H7 (cell line): ENCODE data around the gene GFER. TPM values are rescaled to one million over a fixed set of nuclear protein-coding genes. Genes with fewer than 3 reads are reported as not detected.

ENCODE experiments used
- DNase-seq: peaks from one replicate; pipeline ENCODE4 v3.0.0; 2012
- H3K27me3 ChIP-seq: 2 replicates; pipeline ENCODE4 v1.6.0; 2011; ENCODE audit warnings: mild to moderate bottlenecking, low read length; ENCODE audit not compliant: control insufficient read depth, insufficient read depth
- H3K36me3 ChIP-seq: replicated peaks from 2 replicates; pipeline ENCODE4 v1.5.1; 2011; ENCODE audit warnings: low read length; ENCODE audit not compliant: control insufficient read depth, insufficient read depth
- H3K4me3 ChIP-seq: 2 replicates; pipeline ENCODE4 v1.5.1; 2011; ENCODE audit warnings: low read depth, mild to moderate bottlenecking, control low read depth, low read length, moderate library complexity; ENCODE audit not compliant: insufficient read depth
- total RNA-seq: library from RNA; depleted of rRNA; stranded (reverse); fragments of >200 nt; shearing (Covaris generic); gene quantifications from 2 replicates; pipeline ENCODE4 v1.2.3, GENCODE V29; 2014

The GFER gene
- total RNA-seq, 1 experiment from 2014 or later, result 75.1 TPM

DNA sequence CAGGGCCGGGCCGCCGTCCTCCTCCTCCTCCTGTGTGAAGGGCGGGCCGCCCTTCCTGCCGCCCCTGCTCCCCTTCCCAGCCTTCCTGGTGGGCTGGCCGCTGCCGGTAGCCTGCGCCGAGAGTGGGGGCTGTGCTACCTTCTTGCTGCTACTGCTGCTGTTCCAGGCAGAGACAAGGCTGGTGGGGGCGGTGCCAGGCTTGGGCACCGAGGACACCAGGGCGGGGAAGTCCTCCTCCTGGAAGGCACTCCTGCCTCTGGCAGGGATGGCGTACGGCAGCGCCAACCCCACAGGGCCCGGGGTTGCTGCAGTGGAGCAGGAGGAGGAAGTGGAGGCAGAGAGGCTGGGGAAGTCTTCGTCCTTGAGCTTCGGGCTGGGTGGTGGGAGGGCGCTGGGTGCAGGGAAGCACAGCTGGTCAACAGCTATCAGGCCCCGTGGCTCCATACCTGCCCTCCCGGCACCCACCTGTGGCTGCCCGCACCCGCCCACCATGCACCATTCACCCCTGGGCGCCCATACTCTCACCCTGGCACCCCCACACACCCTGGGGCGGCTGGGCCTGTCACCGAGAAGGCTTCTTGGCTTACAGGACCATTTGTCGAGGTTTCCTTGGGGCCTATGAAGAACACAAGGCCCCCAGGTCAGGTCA, 16.0 kb downstream of the GFER start:
- no peak overlapping the region for H3K4me3 ChIP-seq
- no peak for DNase-seq
- peaks cover 23% of the 10 kb centered on the region for H3K36me3 ChIP-seq
- no peaks in the 10 kb centered on the region for H3K27me3 ChIP-seq

DNA sequence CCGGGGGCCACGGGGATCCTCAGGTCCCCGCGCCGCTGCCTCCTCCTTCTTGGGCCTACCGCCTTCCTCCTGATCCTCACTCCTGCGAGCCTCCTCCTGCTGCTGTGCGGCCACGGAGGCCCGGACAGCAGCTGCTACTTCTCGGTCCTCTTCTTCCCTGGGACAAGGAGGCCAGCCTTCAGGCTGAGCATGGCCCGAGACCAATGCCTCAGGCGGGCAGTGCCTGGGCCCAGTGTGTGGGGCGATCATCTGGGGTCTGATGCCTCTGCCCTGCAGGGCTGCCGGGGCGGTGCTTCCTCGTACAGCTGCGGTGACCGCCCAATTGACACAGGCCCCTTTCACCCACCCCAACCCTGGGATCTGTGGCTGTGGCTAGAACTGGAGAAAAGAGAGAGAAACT, 17.0 kb downstream of the GFER start:
- H3K36me3 ChIP-seq, result peaks cover 21% of the 10 kb centered on the region
- H3K27me3 ChIP-seq, result no peaks in the 10 kb centered on the region
- H3K4me3 ChIP-seq, result no peak overlapping the region
- DNase-seq, result no peak

DNA sequence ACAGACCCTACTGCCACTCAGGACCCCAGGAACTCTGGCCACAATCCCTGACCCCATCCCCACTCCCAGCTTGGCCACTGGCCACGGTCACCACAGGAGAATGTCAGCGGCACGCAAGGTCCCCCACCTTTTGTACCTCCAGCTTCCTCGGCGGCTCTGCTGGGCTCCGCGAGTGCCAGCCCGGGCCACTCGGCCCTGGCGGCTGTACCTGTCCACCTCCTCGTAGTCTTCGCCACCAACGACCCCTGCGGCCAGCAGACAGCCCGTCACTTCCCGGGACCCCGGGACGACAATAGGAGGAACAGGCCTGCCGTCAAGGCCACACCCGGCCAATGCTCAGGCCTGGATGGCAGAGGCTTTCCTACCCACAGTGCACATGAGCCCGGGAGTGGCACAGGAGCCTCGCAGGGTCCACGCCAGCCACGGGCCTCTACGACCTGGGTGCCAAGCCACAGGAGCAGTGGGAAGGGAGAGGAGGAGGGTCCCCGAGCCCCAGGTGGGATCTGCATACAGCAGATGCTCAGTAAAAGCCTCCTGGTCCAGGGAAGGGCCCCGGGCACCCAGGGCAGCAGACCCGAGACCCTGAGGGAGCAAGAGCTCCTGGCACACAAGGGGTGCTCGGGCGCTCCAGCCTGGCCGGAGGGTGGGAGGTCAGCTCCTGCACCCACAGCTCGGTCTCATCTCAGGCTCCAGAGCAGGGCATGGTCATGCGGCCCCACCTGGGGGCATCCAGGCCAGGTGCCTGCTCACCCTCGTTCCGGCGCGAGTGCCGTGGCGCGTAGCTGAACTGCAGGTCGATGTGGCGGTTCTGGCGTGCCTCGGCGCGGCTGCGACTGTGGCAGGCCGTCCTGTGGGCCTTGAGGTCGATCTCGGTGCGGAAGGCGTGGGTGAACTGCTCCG, 17.7 kb downstream of the GFER start:
- Histone ChIP-seq H3K4me3 (no peak overlapping the region), H3K27me3 (no peaks in the 10 kb centered on the region), H3K36me3 (peaks cover 21% of the 10 kb centered on the region)
- DNase-seq, result no peak

DNA sequence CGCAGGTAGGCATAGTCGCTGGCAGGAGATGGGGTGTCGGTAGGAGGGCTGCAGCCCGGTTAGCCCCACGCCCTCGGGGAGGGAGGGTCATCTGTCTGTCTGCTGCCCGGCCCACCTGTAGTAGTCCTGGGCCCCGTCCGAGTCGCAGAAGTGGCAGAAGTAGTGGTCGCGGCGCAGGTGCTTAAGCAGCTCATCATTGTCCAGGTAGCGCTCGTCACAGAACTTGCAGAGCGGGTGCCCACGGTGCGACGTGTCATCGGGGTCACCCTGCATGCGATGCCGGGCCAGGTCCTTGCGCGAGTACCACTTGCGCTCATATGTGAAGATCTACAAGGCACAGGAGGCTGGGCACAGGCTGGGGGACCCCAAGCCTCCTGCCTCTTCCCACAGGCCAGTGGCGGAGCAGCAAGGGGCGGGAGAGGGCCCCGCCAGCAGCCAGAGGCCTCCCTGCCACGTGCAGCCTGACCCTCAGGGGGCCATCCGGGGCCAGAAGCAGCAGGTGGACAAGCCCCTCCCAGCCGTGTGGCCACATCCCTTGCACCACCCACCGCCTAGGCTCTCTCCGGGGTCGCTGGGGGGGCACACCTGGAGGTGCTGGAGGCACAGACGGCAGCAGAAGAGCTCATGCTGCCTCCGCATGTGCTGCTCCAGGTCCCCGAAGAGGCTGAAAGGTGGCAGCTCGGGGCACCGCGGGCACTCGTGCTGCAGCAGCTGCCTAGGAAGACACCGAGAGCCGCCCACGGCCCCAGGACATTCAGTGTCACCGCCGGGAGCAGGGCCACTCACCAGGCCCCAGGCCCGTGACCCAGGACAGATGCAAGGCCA, 18.6 kb downstream of the GFER start:
- no peak for DNase-seq
- H3K4me3 ChIP-seq, result no peak overlapping the region
- H3K27me3 ChIP-seq, result no peaks in the 10 kb centered on the region
- peaks cover 20% of the 10 kb centered on the region for H3K36me3 ChIP-seq

DNA sequence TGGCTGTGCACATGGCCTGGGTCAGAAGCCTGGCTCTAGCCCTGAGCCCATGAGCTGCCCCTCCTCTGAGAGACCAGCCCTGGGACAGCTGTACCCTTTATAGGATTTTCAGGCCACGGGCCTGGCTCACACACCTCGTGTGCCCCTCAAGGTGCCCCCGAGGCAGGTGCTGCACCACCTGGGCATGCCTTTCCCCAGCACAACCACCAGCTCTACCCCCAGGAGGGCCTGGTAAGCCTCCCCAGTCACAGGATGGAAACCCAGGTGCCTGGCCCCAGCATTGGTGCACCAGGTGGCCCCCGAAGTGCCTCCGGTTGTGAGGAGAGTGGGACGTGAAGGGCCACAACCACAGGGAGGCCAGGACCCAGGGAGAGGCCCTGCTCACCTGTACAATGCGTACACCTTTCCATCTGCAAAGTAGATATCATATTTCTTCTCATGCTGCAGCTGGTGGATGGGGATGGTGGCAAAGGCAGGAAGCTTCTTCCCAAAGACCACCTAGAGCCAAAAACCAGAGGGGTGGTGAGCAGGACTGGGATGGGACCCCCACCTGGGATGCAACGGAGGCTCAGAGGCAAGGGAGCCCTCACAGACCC, 19.3 kb downstream of the GFER start:
- Histone ChIP-seq H3K36me3 (peaks cover 17% of the 10 kb centered on the region), H3K4me3 (no peak overlapping the region), H3K27me3 (no peaks in the 10 kb centered on the region)
- no peak for DNase-seq

DNA sequence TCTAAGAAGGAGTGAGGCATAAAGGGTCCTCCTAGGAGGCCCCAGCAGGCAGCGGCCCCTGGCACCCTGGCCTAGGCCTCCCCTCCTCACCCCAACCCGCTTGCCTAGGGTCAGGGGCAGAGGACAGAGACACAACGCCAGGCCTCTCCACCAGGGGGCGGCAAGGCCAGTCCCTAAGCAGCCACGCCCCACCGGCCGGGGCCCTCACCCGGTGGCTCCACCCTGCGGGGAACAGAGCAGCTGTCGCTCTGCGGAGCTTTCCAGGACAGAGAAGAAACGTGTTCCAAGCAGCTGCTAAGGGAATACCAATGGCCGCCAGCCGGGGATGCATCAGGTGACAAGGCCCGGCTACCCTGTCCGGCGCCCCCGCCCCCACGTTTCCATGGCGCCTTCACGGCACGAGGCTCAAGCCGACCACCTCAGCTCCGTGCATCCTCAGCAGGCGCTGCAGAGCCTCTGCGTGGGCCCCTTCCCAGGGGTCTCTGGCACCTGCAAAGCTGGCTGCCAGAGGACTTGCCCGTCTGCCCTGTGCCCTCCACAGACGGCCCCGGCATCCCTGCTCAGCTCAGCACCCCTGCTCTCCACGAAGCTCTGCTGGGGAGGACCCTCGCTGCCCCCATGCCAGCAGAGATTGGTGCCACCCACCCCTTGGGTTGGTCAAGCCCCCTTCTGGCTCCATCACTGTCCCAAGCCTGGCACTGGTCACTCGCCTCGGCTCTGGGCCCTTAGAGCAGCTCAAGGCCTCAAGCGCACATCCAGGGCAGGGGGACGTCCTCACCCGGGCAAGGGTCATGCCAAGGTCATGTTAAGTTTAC, 20.0 kb downstream of the GFER start:
- Histone ChIP-seq H3K36me3 (peaks cover 15% of the 10 kb centered on the region), H3K4me3 (no peak overlapping the region)

DNA sequence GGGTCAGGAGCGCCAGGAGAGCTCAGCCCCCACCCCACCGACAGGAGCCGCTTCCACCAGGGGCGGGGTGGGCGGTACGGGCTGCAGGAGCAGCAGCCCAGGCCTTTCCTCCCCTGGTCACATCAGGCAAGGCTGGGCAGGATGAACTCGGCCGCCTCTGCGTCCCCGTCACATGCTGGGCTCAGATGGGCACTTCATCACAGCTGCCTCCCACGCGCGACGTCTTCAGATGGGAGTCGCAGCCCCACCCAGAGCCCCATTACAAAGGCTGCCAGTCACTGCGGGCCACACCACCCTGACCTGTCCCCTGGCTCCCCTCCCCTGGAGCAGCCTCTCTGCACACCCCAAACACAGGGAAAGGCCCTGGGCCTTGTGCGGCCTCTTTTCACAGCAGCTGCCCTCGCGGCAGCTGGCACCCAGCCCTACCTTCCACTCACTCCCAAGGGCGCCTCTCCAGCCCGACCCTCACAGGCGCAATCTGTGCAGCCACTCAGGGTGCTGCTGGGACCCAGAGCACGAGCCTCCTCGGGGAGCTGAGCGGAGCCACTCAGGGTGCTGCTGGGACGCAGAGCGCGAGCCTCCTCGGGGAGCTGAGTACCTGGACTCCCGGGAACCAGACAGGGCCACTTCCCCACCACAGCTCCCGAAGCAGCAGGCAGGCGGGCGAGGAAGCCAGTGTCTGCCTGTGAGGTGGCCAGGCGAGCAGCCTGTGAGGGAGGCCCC, 21.0 kb downstream of the GFER start:
- H3K36me3 ChIP-seq, result peaks cover 15% of the 10 kb centered on the region
- H3K27me3 ChIP-seq, result no peaks in the 10 kb centered on the region
- H3K4me3 ChIP-seq, result no peak overlapping the region
- no peak for DNase-seq

More for the DNA sequence above, 20.0 kb downstream of the GFER start:
- DNase-seq, result peak; percentile 99
- H3K27me3 ChIP-seq, result no peaks in the 10 kb centered on the region

DNA sequence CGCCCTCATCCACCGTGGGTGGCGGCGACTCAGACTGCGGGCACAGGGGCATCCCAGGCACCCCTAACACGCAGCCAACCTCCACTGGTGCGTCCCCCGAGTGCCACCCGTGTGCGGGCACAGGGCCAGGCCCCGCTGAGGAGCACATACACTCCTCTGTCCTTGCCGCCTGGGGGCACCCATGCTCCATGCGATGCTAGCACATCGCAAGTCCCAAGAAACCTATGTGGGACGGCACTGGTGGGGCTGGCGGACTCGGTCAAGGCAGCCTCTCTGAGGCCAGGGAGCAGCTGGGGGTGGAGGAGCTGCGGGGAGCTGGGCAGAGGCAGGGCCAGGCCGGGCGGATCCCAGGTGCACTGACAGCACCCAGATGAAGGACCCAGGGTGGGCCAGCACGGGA, 21.7 kb downstream of the GFER start:
- peak; percentile 79 for DNase-seq
- Histone ChIP-seq H3K36me3 (peaks cover 13% of the 10 kb centered on the region), H3K4me3 (no peak overlapping the region), H3K27me3 (no peaks in the 10 kb centered on the region)

DNA sequence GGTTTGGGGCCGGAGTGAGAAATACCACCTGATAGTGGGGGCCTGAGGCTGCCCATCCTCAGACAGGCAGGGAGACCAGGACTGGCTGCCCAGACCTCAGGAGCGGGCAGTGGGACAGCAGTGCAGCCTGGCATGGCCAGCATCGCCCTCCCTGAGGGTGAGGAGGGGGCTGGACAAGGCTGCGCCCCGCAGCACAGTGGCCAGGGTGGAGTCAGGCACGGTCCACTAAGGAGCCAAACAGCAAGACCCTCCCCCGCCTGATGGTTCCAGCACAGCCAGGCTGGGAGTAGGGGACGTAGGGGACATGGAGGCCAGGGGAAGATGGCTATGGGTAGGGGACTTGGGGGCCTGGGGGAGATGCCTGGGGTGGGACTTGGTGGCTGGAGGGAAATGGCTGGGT, 22.3 kb downstream of the GFER start:
- no peak overlapping the region for H3K4me3 ChIP-seq

DNA sequence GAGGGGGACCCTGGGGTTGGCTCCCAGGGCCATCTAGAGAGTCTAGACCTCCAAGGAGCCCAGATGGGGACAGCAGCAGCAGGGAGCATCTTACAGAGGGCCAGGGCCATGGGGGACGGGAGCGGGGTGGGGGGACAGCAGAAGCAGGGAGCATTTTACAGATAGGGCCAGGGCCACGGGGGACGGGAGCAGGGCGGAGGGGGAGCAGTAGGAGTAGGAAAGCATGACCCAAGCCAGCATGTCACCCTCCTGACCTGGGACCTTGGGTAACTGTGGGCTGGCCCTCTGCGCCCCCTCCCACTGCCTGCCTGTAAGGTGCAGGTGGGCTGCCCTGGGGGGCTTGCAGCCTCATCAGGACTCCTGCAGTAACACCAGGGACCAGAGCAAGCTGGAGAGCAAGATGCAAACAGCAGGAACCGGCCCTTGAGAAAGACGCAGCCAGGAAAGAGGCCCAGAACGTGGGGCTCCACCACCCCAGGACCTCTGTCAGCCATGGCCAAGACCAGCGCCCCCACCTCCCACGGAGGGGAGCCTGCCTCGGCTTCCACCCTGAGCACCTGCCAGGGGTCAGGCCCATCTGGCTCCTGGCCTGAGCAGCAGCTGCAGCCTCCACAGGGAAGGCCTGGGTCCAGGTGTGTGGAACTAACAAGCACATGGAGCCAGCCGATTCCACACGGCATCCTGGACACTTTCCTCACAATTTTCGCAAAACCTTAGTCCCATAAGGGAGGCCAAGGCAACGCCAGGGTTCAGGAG, 23.3 kb downstream of the GFER start:
- H3K27me3 ChIP-seq, result no peaks in the 10 kb centered on the region
- no peak for DNase-seq
- no peak overlapping the region for H3K4me3 ChIP-seq
- peaks cover 4% of the 10 kb centered on the region for H3K36me3 ChIP-seq

More for the DNA sequence above, 22.3 kb downstream of the GFER start:
- Histone ChIP-seq H3K36me3 (peaks cover 10% of the 10 kb centered on the region), H3K27me3 (no peaks in the 10 kb centered on the region)
- DNase-seq, result no peak

DNA sequence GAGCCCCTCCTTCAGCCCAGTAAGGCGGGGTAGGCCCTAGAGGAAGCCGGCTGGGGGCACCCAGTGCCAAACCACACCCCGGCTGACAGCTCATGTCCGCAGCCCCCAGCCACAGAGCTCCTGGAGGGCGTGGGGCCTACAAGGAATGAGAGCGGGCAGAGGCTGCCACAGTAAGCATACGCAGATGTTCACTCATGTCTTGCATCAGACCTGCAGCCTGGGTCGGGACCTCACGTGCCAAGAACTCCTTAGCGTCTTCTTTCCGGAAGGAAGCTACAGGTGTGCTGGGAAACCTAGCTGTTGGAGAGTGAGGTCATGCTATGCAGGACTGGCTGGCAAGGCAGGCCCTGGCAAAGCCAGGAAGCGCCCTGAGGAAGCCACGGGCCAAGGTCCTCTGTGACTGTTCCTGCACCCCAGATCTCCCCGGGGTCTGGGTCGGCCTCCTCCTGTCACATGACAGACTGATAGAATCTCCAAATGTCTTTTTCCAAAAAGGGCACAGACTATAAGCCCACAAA, 24.1 kb downstream of the GFER start:
- H3K27me3 ChIP-seq, result no peaks in the 10 kb centered on the region
- peaks cover 4% of the 10 kb centered on the region for H3K36me3 ChIP-seq
- DNase-seq, result no peak
- no peak overlapping the region for H3K4me3 ChIP-seq

DNA sequence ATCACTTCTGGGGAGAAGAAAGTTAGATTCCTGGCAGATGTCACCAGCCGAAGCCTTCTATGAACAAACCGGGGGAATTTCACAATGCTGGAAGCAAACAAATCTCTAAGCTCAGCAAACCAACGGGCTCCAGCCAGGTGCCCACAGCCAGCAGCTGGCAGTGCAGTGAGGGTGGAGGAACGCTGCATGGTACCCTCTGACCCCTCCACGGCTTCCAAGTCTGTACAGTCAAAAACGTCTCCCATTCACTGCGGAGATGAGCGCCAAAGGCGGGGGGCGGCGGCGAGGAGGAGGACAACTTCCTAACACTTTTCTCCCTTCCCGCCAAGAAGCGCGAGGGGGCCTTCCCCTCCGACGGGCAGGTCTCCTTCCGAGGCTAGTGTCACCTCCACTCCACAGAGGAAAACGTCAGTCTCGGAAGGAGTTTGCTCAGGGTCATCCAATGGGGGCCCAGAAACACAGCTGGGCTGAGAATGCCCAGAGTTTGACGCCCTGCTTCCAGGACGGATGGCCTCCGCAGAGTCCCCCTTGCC, 24.7 kb downstream of the GFER start:
- Histone ChIP-seq H3K4me3 (peak overlapping the region; percentile 76), H3K27me3 (no peaks in the 10 kb centered on the region), H3K36me3 (0 out of 2 replicates have a peak, but pooled peaks cover 1% of the 10 kb centered on the region)
- DNase-seq, result peak; percentile 82
